HG02642 (cell line): ENCODE results near the gene SEC16B.

Experiments
- ATAC-seq: cut with Tn5 transposase; IDR thresholded peaks from one replicate; pipeline ENCODE4 v1.9.1; 2021; ENCODE audit warnings: mild to moderate bottlenecking; ENCODE audit not compliant: unreplicated experiment, poor library complexity

The SEC16B gene

GRCh38 chr1:177915641-177916040 is 54.2 kb downstream of the SEC16B start:
- ATAC-seq = no peak

DNA sequence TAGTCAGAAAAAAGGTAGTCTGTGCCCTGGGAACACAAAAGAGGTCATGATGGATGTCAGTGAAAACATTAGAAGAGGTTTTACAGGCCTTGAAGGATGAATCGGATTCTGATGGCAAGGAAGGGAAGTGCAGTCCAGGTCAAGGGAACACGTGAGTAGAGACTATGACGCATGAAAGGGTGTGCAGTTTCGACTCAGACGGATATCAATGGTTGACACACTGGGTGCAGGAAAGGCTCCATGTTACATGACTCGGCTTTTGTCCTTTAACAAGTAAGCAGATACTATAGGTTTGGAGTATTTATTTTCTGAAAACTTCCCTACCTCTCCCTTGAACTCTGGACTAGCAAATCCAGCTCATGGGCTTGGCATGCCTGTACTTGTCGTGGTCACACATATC is 55.3 kb downstream of the SEC16B start:
- no peak for ATAC-seq

DNA sequence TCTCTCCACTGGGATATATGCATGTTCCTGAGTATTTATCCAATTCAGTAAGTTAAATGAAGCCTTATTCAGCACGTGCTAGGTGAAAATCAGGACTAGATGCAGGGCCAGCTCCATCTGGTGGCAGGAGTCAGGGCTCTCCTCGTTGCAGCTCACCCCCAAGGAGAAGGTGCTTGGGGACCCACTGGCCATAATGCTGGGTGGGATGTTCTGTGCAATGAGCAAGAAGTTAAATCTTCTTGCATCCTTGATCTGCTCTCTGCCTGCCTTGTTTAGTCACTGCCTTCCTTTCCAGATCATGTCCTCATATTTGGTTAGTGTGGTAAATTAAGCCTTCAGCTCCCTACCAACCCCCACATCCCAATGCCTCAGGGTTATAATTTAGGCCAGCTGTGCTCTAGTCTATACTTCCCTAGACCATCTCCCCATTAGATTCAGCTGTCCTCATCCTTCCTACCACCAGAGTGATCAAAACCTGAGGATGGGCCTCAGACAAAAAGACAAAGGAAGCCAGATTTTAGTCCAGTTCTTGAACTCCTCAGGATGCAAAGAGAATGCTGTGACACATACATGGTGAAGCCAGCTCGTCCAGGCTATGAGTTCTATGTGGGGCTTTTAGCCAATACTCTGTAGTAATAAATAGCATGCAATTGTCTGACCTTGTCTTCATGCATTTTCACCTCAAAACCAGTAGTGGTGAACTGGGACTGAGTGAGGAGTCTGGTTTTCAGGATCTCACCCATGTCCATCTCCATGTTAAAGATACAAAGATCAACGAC is 55.9 kb downstream of the SEC16B start:
- no peak for ATAC-seq

GRCh38 chr1:177912991-177913390 is 56.9 kb downstream of the SEC16B start:
- ATAC-seq = no peak

DNA sequence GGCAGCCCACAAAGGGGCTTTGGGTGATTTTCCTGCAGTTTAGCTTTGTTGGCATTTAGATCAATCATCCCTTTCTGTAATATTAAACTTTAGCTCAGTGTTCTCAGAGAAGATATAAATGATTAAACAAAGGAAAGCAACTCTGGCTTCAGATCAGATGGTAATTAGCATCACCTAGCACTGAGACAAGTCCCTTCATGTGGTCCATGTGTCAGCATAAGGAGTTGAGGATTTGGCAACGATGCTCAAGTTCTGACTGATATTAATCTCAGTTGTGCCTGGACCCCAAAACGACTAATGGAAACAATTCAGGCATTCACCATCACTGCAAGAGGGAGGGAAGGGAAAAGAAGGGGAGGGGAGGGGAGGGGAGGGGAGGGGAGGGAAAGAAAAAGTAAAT is 60.4 kb downstream of the SEC16B start:
- ATAC-seq = no peak

DNA sequence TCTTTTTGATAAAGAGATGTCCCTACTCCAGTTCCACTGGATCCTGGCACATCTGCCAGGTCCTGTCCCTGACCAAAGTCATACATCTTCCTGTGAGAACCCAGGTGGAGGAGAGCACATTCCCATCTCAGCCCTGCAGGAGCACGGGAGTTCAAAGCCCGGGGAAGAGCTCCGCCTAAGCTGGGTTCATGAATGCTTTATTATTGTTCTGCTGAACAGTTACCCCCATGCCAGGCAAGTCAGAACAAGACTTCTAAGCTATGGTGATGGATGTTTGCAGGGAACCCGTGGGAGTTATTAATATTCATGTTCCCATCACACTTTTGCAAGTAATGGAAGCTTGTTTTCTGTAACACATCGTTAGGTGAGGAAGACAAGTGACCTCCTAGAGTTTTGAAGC is 62.9 kb downstream of the SEC16B start:
- no peak for ATAC-seq

GRCh38 chr1:177905686-177906085 is 64.2 kb downstream of the SEC16B start:
- no peak for ATAC-seq

GRCh38 chr1:177902266-177902665 is 67.6 kb downstream of the SEC16B start:
- no peak for ATAC-seq

DNA sequence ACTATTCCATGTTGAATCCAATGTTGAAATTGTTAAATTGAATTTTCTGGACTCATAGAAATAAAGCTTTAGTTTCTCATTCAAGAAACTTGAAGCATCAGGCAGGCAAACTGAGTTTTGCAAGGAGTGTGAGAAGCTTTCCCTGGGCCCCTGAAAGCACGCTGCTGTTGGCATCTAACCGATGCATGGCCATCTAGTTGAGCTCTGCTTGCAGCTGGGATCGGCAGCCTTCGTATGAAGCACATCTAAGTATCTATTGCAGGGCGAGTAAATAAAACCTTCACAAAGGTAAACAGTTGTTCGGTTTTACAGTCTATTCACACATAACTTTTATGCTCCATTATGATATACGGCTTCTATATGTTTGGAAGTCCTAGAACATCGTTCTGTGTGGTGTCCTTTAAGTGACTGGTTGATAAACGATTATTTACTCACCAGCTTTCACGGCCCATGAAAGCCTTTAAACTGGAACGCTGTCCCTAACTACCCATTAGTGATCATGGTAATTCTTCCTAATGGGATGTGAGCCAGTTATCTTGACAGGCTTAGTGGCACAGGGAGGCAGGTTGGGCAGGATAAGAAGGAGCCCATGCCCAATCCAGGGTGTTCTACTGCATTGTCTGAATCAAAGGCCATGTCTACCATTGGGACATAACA is 71.7 kb downstream of the SEC16B start:
- no peak for ATAC-seq

- ATAC-seq = no peak
Observed at GRCh38 chr1:177897281-177897997, 72.4 kb downstream of the SEC16B start.
